GM23248 (cell line): ENCODE results near the gene MELK. TPM values are rescaled to one million over a fixed set of nuclear protein-coding genes. Genes with fewer than 3 reads are reported as not detected.
"Not testable (repeated sequence)": the region's sequence is repeated elsewhere in the genome, so short reads cannot be mapped to it uniquely, and the experiment has no call there.

ENCODE experiments used
- DNase-seq: peaks from one replicate; pipeline ENCODE4 v3.0.0-alpha.2; 2015
- H2AFZ ChIP-seq: fragments of 200-600 bp; sonication (generic); 2 replicates; pipeline ENCODE4 v1.6.1; 2016; ENCODE audit warnings: antibody characterized with exemption
- H3F3A ChIP-seq: fragments of 200-600 bp; sonication (generic); 2 replicates; pipeline ENCODE4 v1.6.1; 2016; ENCODE audit warnings: mild to moderate bottlenecking, antibody characterized with exemption, mixed run types; ENCODE audit not compliant: insufficient read depth
- H3K27ac ChIP-seq: fragments of 200-600 bp; sonication (generic); 2 replicates; pipeline ENCODE4 v1.5.1; 2016; ENCODE audit warnings: mild to moderate bottlenecking
- H3K27me3 ChIP-seq: fragments of 200-600 bp; sonication (generic); replicated peaks from 2 replicates; pipeline ENCODE4 v1.6.1; 2016; ENCODE audit warnings: mild to moderate bottlenecking; ENCODE audit not compliant: insufficient read depth
- H3K36me3 ChIP-seq: fragments of 200-600 bp; sonication (generic); 2 replicates; pipeline ENCODE4 v1.6.1; 2016; ENCODE audit warnings: low read depth, mild to moderate bottlenecking
- H3K4me1 ChIP-seq: fragments of 200-600 bp; sonication (generic); 2 replicates; pipeline ENCODE4 v1.6.1; 2016; ENCODE audit warnings: mild to moderate bottlenecking; ENCODE audit not compliant: insufficient read depth
- H3K4me2 ChIP-seq: fragments of 200-600 bp; sonication (generic); one replicate; pipeline ENCODE4 v1.6.1; 2016; ENCODE audit warnings: mild to moderate bottlenecking; ENCODE audit not compliant: unreplicated experiment
- H3K4me3 ChIP-seq: fragments of 200-600 bp; sonication (generic); 2 replicates; pipeline ENCODE4 v1.5.1; 2016; ENCODE audit warnings: mild to moderate bottlenecking
- H3K79me2 ChIP-seq: fragments of 200-600 bp; sonication (generic); 2 replicates; pipeline ENCODE4 v1.6.1; 2016; ENCODE audit warnings: mild to moderate bottlenecking; ENCODE audit not compliant: insufficient read depth
- H3K9ac ChIP-seq: fragments of 200-600 bp; sonication (generic); 2 replicates; pipeline ENCODE4 v1.6.1; 2016; ENCODE audit warnings: mild to moderate bottlenecking
- H3K9me2 ChIP-seq: fragments of 200-600 bp; sonication (generic); 2 replicates; pipeline ENCODE4 v1.6.1; 2016; ENCODE audit warnings: mixed run types, mild to moderate bottlenecking, moderate library complexity; ENCODE audit not compliant: insufficient read depth
- H3K9me3 ChIP-seq: fragments of 200-600 bp; sonication (generic); one replicate; pipeline ENCODE4 v1.6.1; 2017; ENCODE audit warnings: low read depth
- H4K20me1 ChIP-seq: fragments of 200-600 bp; sonication (generic); 2 replicates; pipeline ENCODE4 v1.6.0; 2016; ENCODE audit not compliant: insufficient read depth
- EZH2 ChIP-seq: fragments of 200-600 bp; sonication (generic); IDR thresholded peaks from 2 replicates; pipeline ENCODE4 v1.6.1; 2018; ENCODE audit warnings: antibody characterized with exemption, mild to moderate bottlenecking; ENCODE audit not compliant: insufficient read depth, poor library complexity, severe bottlenecking
- EZH2phosphoT487 ChIP-seq: fragments of 200-600 bp; sonication (generic); IDR thresholded peaks from 2 replicates; pipeline ENCODE4 v1.6.1; 2018; ENCODE audit warnings: antibody characterized with exemption, moderate library complexity, mild to moderate bottlenecking, low read depth; ENCODE audit not compliant: insufficient read depth
- WGBS, 2 experiments: methylation state at CpG; one replicate each; pipeline ENCODE4 v1.1.6; 2015 to 2017; ENCODE audit warnings: low lambda C conversion rate in 2 of 2, low coverage in 1 of 2; ENCODE audit errors: missing lambda C conversion rate in 2 of 2; 5-methylcytosine and 5-hydroxymethylcytosine counted together
- in situ Hi-C: fragments of 300-500 bp; cut with MboI; formaldehyde crosslinking; loops from 2 replicates; pipeline ENCODE4 v1.15.0; 2020
- polyA plus RNA-seq: library from polyadenylated mRNA; unstranded; fragments of >200 nt; fragmentation: Nextera tagmentation; extraction: Ambion mirVana; gene quantifications from 2 replicates; pipeline ENCODE4 v1.2.1, GENCODE V29; 2016
- total RNA-seq: library from RNA; depleted of rRNA; stranded (reverse); fragments of >200 nt; shearing (Covaris generic); gene quantifications from 2 replicates; pipeline ENCODE4 v1.2.3, GENCODE V29; 2014

Gene MELK
- total and polyA plus RNA-seq, 2 experiments from 2014 or later, result 23.2 to 24.7 TPM

- in situ Hi-C loops, result loop anchor here (10.0 kb wide), 1 partner anchor 154 kb away; the partner anchor contains the start of gene RNF38
- H3K4me2 ChIP-seq, result peak overlapping the region; percentile 0
These were observed 13.5 kb upstream of the MELK start for GRCh38 chr9:36559036-36559695.

GRCh38 chr9:36560771-36561170 is 11.9 kb upstream of the MELK start:
- Histone ChIP-seq H3K9me2 (no peaks in the 10 kb centered on the region), H3K9me3 (no peaks in the 10 kb centered on the region), H3K27ac (no peak overlapping the region; the same call in 1 of the 2 replicates), H3K36me3 (no peaks in the 10 kb centered on the region), H3K4me3 (no peak overlapping the region), H3K4me1 (peaks cover 7% of the 10 kb centered on the region; the same call in 1 of the 2 replicates), H2AFZ (peak overlapping the region; percentile 65), H3K4me2 (peak overlapping the region; percentile 36), H3F3A (no peaks in the 10 kb centered on the region), H3K9ac (no peak overlapping the region), H4K20me1 (no peaks in the 10 kb centered on the region), H3K27me3 (no peaks in the 10 kb centered on the region), H3K79me2 (no peaks in the 10 kb centered on the region)
- in situ Hi-C loops, result no loop called here
- WGBS, 2 experiments, result 72 to 84% methylated on average over 2 of the region's 2 CpGs
- DNase-seq, result peak; percentile 36
- TF ChIP-seq EZH2phosphoT487 (no peak), EZH2 (no peak)

More at GRCh38 chr9:36559036-36559695, 13.5 kb upstream of the MELK start:
- Histone ChIP-seq H4K20me1 (no peaks in the 10 kb centered on the region), H3K27ac (0 out of 2 replicates have a peak overlapping the region, but pooled peaks have one; percentile 7), H3K9me2 (no peaks in the 10 kb centered on the region), H2AFZ (peak overlapping the region; percentile 57; the same call in 1 of the 2 replicates), H3F3A (no peaks in the 10 kb centered on the region), H3K9ac (no peak overlapping the region), H3K9me3 (no peaks in the 10 kb centered on the region), H3K4me1 (peaks cover 7% of the 10 kb centered on the region; the same call in 1 of the 2 replicates), H3K79me2 (no peaks in the 10 kb centered on the region), H3K4me3 (no peak overlapping the region), H3K27me3 (no peaks in the 10 kb centered on the region), H3K36me3 (no peaks in the 10 kb centered on the region)
- DNase-seq, result peak; percentile 75
- TF ChIP-seq EZH2 (no peak), EZH2phosphoT487 (no peak)
- 72 to 73% methylated on average over 7 of the region's 7 CpGs for WGBS, 2 experiments

DNA sequence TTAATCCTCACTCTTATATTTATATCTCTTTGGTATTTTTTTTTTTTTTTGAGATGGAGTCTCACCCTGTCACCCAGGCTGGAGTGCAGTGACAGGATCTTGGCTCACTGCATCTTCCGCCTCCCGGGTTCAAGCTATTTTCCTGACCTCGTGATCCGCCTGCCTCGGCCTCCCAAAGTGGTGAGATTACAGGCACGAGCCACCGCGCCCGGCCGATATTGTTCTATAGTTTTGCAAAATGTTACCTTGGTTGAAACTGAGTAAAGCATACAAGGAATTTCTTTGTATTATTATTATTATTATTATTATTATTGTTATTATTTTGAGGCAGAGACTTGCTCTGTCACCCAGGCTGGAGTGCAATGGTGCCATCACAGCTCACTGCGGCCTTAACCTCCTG is 9.9 kb upstream of the MELK start:
- H3K4me2 ChIP-seq, H3K9ac ChIP-seq, H2AFZ ChIP-seq, H3K27me3 ChIP-seq, H3K9me3 ChIP-seq, H3K9me2 ChIP-seq, H3K27ac ChIP-seq, H3K79me2 ChIP-seq, in situ Hi-C loops, H3K4me3 ChIP-seq, H3K36me3 ChIP-seq, DNase-seq, H4K20me1 ChIP-seq: not testable (repeated sequence)
- Histone ChIP-seq H3F3A (peaks cover 11% of the 10 kb centered on the region), H3K4me1 (peaks cover 20% of the 10 kb centered on the region)
- WGBS, 2 experiments, result 90 to 91% methylated on average over 11 of the region's 11 CpGs

DNA sequence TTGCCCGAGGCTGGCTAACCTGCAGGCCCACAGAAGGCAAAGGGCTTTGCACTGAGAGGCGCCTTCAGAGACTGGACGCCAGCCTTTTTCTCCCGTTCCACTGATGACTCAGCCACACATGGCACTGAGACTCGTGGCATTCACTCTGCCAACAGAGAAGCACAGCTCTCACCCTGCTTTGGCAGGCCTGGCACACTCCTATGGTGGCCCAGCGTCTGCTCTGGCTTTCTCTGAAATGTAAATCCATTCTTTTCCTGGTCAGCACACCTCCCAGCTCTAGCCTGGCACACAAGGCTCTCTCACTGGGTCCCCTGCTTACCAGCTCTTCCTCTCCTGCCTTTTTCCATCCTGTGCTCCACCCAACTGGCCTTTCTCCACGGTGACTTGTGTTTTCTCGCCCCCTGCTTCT is 5.9 kb upstream of the MELK start:
- Histone ChIP-seq H3K27me3 (no peaks in the 10 kb centered on the region), H3K79me2 (no peaks in the 10 kb centered on the region), H3K4me1 (peaks cover 13% of the 10 kb centered on the region), H3K4me2 (peak overlapping the region; percentile 16), H3K9me2 (no peaks in the 10 kb centered on the region), H3K36me3 (no peaks in the 10 kb centered on the region), H2AFZ (peak overlapping the region; percentile 88), H3K9me3 (no peaks in the 10 kb centered on the region), H4K20me1 (no peaks in the 10 kb centered on the region), H3K27ac (peak overlapping the region; percentile 93), H3K4me3 (no peak overlapping the region), H3K9ac (peak overlapping the region; percentile 81), H3F3A (peaks cover 11% of the 10 kb centered on the region)
- in situ Hi-C loops, result no loop called here
- WGBS, 2 experiments, result 5 to 7% methylated on average over 8 of the region's 8 CpGs
- DNase-seq, result peak; percentile 91
- TF ChIP-seq EZH2, result no peak
- no peak for TF ChIP-seq EZH2phosphoT487

DNA sequence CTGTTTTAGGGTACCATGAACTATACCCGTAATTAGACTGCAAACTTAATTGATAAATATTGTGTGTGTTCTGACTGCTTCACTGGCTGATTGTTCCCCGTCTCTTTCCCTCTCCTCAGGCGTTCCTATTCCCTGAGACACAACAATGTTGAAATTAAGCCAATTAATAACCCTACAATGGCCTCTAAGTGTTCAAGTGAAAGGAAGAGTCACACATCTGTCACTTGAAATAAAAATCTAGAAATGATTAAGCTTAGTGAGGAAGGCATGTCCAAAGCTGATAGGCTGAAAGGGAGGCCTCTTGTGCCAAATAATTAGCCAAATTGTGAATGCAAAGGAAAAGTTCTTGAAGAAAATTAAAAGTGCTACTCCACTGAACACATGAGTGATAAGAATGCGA is 4.0 kb upstream of the MELK start:
- H3K9me2 ChIP-seq, H3K9ac ChIP-seq, H3K27ac ChIP-seq, H3K9me3 ChIP-seq, H2AFZ ChIP-seq, H3K4me3 ChIP-seq, H3K79me2 ChIP-seq, H4K20me1 ChIP-seq, H3K27me3 ChIP-seq, H3K4me2 ChIP-seq, H3K36me3 ChIP-seq, in situ Hi-C loops, DNase-seq: not testable (repeated sequence)
- H3K4me1 ChIP-seq, result peaks cover 13% of the 10 kb centered on the region
- 86 to 95% methylated on average over 4 of the region's 4 CpGs for WGBS, 2 experiments
- peaks cover 16% of the 10 kb centered on the region for H3F3A ChIP-seq
